ENCODE data around the gene SEMA3F.

Gene SEMA3F

GRCh38 chr3:50237754-50238548 lies 82.8 kb downstream of the SEMA3F start:
- H3K4me1 ChIP-seq (ENCODE audit: control insufficient read depth in 1 of 2, insufficient read depth in 2 of 2, low read length in 2 of 2), result peaks cover 44 to 69% of the 10 kb centered on the region in 2 donors

DNA sequence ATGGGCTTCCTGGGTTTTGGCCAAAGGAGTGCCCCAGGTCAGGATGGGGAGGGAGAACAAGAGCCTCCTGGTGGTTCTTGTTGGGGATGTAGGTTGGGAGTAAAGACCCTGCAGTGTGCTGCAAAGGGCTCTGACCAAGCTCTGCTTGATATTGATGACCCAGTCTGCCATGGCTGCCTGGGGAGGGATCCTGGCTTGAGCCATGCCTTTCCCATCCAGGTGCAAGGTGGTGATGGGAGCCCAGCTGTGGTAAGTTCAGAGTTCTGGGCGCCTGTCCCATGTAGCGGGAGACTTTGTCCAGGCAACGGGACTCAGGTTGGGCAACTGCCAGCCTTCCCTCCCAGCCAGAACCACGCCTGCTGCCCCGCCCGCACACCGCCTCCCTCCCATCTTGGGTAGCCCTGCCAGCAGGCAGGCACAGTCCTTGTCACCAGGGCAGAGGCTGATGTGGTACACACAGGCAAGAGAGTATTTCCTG lies 83.5 kb downstream of the SEMA3F start:
- Histone ChIP-seq H3K9ac (ENCODE audit: low read depth in 1 of 2, low read length in 2 of 2) (peak overlapping the region; percentile 58 to 76), H3K4me3 (ENCODE audit: low read depth in 1 of 2, low read length in 2 of 2) (peak overlapping the region; percentile 89 to 91)

More at GRCh38 chr3:50237754-50238548, 82.8 kb downstream of the SEMA3F start:
- H3K4me3 ChIP-seq (ENCODE audit: low read depth in 1 of 2, low read length in 2 of 2), result peak overlapping the region; percentile 89 to 91
- H3K36me3 ChIP-seq (ENCODE audit: control insufficient read depth in 1 of 2, insufficient read depth in 2 of 2, low read length in 2 of 2), result peaks cover 0 to 9% of the 10 kb centered on the region in 2 donors
- no peaks in the 10 kb centered on the region for H3K27me3 ChIP-seq (ENCODE audit: control insufficient read depth in 1 of 2, insufficient read depth in 2 of 2, low read length in 2 of 2)
- peak overlapping the region; percentile 68 for H3K27ac ChIP-seq (ENCODE audit: low read depth, low read length)
- peak overlapping the region; percentile 76 to 94 for H3K9ac ChIP-seq (ENCODE audit: low read depth in 1 of 2, low read length in 2 of 2)
- H3K9me3 ChIP-seq (ENCODE audit: control insufficient read depth in 1 of 2, low read length in 2 of 2), result no peaks in the 10 kb centered on the region

More for the DNA sequence above, 83.5 kb downstream of the SEMA3F start:
- Histone ChIP-seq H3K27ac (ENCODE audit: low read depth, low read length) (peak overlapping the region; percentile 3), H3K9me3 (ENCODE audit: control insufficient read depth in 1 of 2, low read length in 2 of 2) (no peaks in the 10 kb centered on the region), H3K36me3 (ENCODE audit: control insufficient read depth in 1 of 2, insufficient read depth in 2 of 2, low read length in 2 of 2) (peaks cover 0 to 9% of the 10 kb centered on the region in 2 donors), H3K4me1 (ENCODE audit: control insufficient read depth in 1 of 2, insufficient read depth in 2 of 2, low read length in 2 of 2) (peaks cover 50 to 75% of the 10 kb centered on the region in 2 donors), H3K27me3 (ENCODE audit: control insufficient read depth in 1 of 2, insufficient read depth in 2 of 2, low read length in 2 of 2) (no peaks in the 10 kb centered on the region)
